ENCODE results near the gene ZER1.

The ZER1 gene

GRCh38 chr9:128721487-128722010 is 50.2 kb downstream of the ZER1 start:
- TF ChIP-seq CTCF (IDR thresholded peaks at IDR 0.05), result no peak

- TF ChIP-seq CTCF (IDR thresholded peaks at IDR 0.05), result no peak
Measured at GRCh38 chr9:128720841-128721486, 50.8 kb downstream of the ZER1 start.

- TF ChIP-seq CTCF (IDR thresholded peaks at IDR 0.05), result no peak
Measured at GRCh38 chr9:128719919-128720605, 51.7 kb downstream of the ZER1 start.

- TF ChIP-seq CTCF (IDR thresholded peaks at IDR 0.05), result no peak
Measured at GRCh38 chr9:128718475-128718874, 53.3 kb downstream of the ZER1 start.

GRCh38 chr9:128718047-128718446 is 53.7 kb downstream of the ZER1 start:
- no peak for TF ChIP-seq CTCF (IDR thresholded peaks at IDR 0.05)

GRCh38 chr9:128716581-128717254 is 55.0 kb downstream of the ZER1 start:
- TF ChIP-seq CTCF (IDR thresholded peaks at IDR 0.05), result no peak

- no peak for TF ChIP-seq CTCF (IDR thresholded peaks at IDR 0.05)
Measured at GRCh38 chr9:128715436-128715750, 56.3 kb downstream of the ZER1 start.
